Activated T-cell treated with anti-CD3 and anti-CD28 coated beads, Interleukin-2, amount 50 U/mL, for 1 hour (primary cell): ENCODE data around the gene C16orf54.
"Not testable (repeated sequence)": the region's sequence is repeated elsewhere in the genome, so short reads cannot be mapped to it uniquely, and the experiment has no call there.

Source experiments
- DNase-seq: peaks from one replicate; pipeline ENCODE4 v3.0.0-alpha.2; 2020

C16orf54 gene

DNA sequence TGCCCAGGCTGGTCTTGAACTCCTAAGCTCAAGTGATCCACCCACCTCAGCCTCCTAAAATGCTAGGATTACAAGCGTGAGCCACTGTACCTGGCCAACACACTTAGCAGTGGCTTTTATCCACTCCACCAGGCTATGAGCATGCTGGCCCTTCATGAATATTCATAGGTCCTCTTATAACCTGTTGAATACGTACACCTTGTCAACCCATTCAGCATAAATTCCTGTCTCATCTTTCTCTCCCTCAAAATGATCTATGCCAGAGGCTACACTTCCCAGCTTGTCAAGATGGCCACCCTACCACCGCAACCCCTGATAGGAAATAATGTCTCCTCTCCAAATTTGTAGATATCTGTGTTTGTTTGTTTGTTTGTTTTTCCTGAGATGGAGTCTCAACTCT is 21.3 kb upstream of the C16orf54 start:
- DNase-seq: no peak

DNA sequence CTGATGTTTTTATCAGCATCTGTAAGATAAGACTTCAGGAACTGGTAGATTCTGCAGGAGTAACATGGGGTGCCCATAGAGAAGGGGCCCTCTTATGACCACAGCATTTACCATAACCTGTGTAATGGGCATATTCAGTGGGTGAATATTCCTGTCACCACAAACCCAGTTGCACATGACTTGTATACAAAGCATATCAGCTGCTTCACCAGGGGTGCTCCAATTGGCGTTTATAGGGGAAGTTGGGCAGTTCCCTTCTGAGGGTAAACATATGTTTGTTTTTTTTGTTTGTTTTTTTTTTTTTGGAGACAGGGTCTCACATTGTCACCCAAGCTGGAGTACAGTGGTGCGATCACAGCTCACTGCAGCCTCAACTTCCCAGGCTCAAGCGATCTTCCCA is 20.8 kb upstream of the C16orf54 start:
- no peak for DNase-seq

DNA sequence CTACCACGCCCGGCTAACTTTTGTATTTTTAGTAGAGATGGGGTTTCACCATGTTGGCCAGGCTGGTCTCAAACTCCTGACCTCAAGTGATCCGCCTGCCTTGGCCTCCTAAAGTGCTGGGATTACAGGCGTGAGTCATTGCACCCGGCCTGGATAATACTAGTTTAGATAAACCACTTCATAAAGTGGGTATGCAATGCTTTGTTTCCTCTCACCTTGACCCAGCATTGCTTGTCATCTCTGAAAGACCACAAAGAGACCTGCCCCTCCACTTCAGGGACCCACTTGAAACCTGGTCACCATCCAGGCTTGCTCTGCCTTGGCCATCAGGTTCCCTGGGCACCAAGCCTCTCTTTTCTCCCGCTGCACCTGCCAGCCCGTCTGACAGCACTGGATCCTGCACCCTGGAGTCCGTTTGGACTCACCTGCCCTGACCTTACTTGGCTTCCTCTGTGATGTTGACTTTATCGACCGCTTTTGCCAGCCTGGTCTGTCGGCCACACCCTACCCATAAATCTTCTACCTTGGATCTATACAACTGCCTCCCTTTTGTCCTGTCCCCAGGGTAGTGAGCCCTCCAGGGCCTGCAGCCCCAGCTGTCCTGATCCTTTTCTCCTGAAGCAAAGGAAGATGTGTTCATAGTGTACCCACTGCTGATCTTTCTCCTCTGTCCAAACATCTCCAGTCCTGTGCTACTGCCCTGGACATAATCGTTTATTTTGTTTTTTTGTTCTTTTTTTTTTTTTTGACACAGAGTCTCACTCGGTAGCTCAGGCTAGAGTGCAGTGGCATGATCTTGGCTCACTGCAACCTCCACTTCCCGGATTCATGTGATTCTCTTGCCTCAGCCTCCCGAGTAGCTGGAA is 19.6 kb upstream of the C16orf54 start:
- no peak for DNase-seq

DNA sequence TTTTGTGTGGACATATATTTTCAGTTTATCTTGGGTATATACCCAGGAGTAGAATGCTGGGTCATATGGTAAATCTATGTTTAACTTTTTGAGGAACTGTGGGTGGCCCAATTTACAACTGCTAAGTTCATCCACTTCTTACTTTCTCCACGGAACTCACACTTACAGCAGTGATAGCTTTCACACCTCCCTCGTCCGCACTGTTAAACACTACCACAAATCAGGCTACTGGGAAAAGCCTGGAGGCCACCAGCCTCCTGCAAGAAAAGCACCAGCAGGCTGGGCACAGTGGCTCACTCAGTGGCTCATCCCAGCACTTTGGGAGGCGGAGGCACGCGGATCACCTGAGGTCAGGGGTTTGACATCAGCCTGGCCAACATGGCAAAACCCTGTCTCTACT is 17.5 kb upstream of the C16orf54 start:
- DNase-seq: no peak

DNA sequence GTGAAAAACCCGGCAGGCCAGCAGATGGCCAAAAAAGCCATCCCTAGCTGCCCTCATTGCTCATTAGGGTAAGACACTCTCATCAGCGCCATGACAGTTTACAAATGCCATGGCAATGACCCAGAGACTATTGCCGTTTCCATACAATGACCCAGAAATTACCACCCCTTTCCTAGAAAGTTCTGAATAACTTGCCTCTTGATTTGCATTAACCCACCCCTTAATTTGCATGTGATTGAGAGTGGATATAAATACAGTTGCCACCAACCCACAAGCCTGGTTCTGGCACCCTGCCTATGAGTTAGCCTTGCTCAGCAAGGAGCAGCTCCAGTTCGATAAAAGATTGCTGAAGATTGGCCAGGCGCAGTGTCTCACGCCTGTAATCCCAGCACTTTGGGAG is 16.1 kb upstream of the C16orf54 start:
- DNase-seq: no peak

DNA sequence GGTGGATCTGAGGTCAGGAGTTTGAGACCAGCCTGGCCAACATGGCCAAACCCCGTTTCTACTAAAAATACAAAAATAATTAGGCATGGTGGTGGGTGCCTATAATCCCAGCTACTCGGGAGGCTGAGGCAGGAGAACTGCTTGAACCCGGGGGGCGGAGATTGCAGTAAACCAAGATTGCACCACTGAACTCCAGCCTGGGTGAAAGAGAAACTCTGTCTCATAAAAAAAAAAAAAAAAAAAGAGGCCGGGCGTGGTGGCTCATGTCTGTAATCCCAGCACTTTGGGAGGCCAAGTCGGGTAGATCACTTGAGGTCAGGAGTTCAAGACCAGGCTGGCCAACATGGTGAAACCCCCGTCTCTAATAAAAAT is 15.5 kb upstream of the C16orf54 start:
- not testable (repeated sequence) for DNase-seq

DNA sequence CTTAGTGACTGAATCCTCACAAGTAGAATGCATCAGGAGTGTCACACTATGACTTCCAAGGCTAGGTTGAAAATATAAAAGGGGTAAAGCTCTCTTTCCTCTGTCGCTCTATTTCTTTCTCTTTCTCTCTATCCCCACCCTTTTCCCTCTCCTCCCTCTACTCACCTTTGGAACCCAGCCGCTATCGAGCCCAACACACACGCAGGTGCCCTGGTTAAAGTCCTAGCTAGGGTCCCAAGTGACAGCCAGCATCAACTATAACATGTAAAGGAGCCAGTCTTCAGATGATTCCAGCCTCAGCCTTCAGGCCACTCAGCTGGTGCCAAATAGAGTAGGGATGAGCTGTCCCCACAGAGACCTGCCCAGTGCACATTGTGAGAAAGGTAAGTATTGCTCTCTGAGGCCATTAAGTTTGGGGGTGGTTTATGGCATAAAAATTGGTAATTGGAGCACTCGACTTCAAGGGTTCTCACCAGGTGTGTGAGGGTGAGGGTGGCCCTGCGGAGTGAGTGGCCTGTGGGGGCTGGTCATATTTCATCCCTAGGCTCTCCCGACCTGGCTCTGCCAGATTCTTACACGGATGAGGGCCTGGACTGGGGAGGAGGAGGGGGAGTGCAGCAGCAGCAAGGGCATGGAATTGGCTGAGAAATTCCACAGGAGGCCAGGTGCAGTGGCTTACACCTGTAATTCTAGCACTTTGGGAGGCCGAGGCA is 14.9 kb upstream of the C16orf54 start:
- no peak for DNase-seq

DNA sequence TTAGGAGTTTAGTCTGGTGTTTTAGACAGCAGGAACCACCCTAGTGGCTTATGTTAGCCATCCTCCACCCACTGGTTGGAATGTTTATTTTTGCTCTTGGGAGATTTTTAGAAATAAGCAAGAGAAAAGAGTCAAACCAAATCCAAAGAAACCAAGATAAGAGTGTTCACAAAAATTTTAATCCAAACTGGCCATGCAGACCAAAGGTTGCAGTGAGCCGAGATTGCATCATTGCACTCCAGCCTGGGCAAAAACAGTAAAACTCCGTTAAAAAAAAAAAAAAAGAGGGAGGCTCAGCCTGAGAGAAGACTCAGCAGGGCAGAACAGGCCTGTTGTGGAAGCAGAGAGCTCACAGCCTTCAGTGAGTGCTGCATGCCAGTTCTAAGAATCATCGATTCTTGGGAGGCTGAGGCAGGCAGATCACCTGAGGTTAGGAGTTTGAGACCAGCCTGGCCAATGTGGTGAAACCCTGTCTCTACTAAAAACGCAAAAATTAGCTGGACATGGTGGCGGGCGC is 12.2 kb upstream of the C16orf54 start:
- DNase-seq: no peak

DNA sequence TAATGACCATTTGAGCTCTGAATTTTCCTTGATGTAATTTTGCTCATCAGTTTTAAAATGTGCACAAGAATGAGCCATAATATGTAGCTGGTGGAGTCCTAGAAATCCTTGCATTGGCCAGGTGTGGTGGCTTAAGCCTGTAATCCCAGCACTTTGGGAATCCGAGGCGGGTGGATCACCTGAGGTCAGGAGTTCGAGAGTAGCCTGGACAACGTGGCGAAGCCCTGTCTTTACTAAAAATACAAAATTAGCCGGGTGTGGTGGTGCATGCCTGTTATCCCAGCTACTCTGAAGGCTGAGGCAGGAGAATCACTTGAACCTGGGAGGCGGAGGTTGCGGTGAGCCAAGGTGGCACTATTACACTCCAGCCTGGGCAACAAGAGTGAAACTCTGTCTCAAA is 11.3 kb upstream of the C16orf54 start:
- not testable (repeated sequence) for DNase-seq

DNA sequence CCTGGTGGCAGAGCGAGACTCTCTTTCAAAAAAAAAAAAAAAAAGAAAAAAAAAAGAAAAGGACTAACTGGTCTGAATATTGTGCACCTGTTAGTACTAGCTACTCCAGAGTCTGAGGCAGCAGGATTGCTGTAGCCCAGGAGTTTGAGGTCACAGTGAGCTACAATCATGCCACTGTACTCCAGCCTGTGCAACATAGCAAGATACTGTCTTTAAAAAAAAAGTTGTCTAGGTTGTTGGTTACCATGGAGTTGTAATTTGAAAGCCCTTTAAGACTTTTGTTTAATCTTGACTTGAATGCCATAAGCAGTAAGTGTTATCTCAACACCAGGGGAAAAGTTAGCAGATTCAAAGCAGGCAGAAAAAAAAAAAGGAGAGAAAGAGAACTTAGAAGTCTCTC is 10.9 kb upstream of the C16orf54 start:
- DNase-seq: no peak

DNA sequence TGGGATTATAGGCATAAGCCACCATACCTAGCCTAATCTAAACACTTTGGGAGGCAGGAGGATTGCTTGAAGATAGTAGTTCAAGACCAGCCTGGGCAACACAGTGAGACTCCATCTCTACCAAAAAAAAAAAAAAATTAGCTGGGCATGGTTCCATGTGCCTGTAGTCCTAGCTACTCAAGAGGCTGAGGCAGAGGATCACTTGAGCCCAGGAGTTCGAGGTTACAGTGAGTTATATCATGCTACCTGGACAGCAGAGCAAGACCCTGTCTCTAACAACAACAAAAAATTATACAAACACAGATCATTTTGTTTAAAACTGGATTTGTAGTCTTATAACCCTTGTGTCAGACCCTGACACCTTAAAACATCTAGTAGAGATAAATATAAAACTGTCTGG is 7.7 kb upstream of the C16orf54 start:
- no peak for DNase-seq

DNA sequence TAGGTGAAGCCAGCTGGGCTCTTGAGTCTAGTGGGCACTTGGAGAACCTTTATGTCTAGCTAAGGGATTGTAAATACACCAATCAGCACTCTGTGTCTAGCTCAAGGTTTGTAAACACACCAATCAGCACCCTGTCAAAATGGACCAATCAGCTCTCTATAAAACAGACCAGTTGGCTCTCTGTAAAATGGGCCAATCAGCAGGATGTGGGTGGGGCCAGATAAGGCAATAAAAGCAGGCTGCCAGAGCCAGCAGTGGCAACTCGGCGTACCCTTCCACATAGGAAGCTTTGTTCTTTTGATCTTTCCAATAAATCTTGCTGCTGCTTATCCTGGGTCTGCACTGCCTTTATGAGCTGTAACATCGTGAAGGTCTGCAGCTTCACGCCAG is 3.0 kb upstream of the C16orf54 start:
- DNase-seq: not testable (repeated sequence)

DNA sequence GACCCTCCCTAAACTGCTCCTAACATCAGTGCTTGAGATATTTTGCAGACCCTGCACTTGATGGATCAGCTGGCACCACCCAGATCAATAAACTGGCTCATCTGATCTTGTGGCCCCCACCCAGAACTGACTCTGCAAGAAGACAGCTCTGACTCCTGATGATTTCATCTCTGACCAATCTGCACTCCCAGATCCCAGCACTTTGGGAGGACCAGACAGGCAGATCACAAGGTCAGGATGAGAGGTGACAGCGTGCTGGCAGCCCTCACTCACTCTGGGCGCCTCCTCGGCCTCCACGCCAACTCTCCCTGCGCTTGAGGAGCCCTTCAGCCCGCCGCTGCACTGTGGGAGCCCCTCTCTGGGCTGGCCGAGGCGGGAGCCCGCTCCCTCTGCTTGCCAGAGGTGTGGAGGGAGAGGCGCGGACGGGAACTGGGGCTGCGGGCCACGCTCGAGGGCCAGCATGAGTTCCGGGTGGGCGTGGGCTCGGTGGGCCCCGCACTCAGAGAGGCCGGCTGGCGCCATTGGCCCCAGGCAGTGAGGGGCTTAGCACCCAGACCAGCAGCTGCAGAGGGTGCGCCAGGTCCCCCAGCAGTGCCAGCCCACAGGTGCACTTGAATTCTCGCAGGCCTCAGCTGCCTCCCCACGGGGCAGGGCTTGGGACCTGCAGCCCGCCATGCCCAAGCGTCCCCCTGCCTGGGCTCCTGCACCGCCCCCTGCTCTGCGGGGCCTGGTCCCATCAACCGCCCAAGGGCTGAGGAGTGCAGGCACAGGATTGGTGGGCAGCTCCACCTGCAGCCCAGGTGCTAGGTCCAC is 2.4 kb upstream of the C16orf54 start:
- no peak for DNase-seq

DNA sequence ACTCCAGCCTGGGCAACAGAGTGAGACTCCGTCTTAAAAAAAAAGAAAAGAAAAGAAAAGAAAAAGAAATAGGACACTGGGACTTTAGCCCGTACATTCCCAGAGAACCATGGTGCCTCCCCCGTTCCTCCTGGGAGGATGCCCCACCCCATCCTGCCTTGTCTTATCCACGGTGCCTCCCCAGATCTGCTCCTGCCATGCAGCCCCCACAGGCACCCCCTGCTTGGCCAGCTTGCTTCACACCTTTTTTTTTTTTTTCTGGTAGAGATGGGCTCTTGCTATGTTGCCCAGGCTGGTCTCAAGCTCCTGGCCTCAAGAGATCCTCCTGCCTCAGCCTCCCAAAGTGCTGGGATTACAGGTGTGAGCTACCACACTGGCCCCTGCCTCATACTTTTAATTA is 728 bp upstream of the C16orf54 start:
- not testable (repeated sequence) for DNase-seq

DNA sequence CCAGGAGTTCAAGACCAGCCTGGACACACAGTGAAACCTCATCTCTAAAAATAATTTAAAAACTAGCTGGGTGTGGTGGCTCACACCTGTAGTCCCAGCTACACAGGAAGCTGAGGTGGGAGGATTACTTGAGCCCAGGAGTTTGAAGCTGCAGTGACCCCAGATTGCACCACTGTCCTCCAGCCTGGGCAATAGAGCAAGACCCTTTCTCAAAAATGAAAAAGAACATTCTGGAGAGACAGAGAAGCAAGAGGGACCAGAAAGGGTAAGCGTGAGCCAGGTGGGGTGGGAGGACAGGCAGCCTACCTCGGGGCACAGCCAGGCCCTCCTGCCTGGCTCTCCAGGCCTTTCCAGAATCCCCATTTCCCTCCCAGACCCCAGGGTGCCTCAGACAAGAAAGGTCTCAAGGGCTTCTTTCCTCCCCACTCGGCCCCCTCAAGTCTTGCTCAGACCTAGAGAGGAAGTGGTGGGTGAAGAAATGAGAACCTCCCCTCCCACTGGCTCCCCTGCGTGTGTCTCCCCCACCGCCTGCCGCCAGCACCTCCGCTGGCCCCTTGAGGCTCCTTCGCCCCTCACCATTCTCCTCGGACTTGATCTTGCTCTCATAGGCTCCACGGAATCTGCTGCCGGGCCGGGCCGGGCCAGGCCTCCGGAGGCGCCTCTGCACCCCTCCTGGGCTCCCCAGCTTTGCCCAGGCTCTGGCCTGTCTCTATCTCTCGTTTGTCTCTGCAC is 503 bp downstream of the C16orf54 start:
- DNase-seq: no peak

DNA sequence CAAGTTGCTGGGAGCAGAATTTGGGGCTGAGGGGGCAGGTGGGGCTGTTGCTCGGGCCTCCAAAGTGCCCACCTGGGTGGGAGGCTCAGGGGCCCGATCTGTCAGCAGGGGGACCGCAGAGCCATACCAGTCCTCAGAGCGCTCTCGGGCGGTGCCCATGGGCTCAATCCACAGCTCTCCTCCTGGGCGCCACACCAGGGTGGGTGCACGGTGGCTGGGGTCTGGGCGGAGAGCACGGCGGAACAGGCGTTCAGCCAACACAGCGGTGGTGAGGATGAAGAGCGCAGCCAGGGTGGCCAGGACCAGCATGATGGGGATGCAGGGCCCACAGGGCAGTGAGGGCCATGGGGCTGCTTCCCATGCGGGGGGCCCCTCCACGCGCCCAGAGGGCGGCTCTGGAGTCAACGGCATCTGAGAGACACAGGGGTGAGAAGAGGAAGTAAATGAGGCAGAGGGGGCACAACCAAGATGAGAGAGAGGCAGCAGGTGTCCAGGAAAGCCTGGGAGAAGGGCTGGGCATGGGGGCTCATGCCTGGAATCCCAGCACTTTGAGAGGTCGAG is 1.2 kb downstream of the C16orf54 start:
- no peak for DNase-seq

DNA sequence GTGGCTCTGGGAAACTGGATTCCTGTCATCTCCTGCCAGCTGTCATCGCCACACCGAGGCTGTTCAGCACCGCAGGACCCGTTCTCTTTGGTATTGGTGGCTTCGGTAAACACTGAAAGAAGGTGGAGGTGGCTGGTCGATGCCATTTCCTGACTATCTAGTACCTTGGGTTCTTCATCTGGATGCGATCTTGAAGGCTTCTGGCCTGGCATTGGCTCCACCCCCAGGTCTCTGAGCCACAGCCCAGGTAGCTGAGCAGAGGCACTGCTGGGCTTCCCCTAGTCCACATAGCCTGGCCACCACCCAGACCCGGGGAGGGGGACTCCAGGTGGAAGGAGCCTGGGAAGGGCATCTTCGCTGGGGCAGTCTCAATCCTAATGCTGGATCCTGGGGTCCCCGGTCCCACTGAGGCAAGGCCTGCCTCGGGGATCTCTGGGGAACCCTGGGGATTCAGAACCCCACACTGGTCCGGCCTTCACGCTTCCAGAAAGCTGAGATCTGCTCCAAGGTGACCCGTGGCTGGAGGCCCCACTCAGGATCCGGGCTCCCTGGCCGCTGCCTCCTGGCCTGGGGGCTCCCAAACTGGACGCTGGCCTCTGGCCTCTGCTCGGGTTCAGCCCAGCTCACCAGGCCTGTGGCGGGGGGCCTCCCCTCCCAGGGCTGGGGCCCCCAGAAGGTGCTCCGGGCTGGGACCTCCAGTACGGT is 1.8 kb downstream of the C16orf54 start:
- peak; percentile 54 for DNase-seq

DNA sequence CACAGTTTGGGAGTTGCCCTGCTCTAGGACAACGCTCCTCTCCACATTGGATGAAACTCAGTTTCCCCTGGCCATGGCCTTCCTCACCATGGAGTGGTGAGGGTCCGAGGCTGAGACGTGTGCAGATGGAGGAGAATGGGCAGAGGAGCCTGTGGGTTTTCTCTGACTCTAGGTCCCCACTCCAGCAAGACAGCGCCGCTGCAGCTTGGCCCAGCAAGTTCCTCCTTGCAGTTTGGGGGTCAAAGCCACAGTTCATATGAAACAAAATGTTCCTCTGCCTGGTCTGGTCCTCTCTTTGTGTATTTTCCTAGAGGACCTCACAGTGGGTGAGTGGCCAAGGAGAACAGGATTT is 2.3 kb downstream of the C16orf54 start:
- DNase-seq: no peak

DNA sequence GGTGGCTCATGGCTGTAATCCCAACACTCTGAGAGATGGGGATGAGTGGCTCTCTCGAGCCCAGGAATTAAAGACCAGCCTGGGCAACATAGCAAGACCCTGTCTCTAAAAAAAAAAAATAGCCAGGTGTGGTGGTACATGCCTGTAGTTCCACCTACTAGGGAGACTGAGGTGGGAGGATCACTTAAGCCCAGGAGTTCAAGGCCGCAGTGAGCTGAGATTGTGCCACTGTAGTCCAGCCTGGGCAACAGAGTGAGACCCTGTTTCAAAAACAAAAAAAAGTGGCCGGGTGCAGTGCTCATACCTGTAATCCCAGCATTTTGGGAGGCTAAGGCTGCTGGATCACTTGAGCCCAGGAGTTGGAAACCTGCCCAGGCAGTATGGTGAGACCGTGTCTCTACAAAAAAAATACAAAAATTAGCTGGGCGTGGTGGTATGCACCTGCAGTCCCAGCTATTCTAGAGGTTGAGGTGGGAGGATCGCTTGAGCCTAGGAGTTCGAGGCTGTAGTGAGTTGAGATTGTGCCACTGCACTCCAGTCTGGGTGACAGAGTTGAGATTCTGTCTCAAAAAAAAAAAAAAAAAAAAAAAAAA is 3.0 kb downstream of the C16orf54 start:
- no peak for DNase-seq

DNA sequence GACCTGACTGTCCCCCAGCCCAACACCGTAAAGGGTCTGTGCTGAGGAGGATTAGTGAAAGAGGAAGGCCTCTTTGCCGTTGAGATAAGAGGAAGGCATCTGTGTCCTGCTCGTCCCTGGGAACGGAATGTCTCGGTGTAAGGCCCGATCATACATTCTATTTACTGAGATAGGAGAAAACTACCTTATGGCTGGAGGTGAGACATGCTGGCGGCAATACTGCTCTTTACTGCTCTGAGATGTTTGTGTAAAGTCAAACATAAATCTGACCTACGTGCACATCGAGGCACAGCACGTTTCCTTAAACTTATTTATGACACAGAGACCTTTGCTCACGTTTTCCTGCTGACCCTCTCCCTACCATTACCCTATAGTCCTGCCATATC is 5.2 kb downstream of the C16orf54 start:
- not testable (repeated sequence) for DNase-seq

DNA sequence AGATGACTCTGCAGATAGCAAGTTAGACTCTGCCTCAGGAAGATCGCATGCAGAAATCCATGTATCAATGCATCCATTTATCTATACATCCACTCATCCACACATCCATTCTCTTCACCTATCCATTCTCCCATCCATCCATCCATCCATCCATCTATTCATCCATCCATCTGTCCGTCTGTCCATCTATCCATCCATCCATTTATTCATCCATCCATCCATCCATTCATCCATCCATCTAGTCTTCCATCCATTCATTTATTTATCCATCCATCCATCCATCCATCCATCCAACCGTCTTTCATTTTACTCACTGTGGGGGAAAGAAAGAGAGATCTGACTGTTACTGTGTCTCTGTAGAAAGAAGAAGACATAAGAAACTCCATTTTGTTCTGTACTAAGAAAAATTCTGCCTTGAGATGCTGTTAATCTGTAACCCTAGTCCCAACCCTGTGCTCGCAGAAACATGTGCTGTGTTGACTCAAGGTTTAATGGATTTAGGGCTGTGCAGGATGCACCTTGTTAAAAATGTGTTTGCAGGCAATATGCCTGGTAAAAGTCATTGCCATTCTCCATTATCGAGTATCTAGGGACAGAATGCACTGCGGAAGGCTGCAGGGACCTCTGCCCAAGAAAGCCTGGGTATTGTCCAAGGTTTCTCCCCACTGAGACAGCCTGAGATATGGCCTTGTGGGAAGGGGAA is 5.7 kb downstream of the C16orf54 start:
- DNase-seq: not testable (repeated sequence)
